ENCODE measurements around the gene GPS1. TPM values are rescaled to one million over a fixed set of nuclear protein-coding genes. Genes with fewer than 3 reads are reported as not detected.

The GPS1 gene
- total RNA-seq, 1 donor, result 93.7 TPM

DNA sequence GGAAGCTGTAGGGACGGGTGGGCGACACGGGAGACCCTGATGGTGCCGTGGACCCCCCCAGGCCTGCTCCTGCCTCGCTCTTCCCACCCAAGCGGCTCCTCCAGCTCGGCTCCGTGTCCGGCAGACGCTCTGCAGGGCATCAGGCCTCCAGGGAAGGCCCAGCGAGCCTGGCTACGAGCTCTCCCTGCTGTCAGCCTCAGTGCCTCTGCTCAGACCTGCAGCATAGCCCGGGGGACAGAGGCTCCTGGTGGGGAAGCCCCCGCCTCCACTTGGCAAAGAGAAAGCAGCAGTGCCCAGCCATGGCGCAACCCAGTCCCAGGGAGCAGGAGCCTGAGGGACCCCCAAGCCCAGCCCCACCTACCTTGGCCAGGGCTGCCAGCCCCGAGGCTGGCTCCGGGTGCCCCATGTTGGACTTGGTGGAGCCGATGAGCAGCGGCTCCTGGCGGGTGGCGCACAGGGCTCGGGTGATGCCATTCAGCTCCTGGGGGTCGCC, 40.4 kb downstream of the GPS1 start:
- H3K27me3 ChIP-seq (ENCODE audit: insufficient read depth, low read length), result no peaks in the 10 kb centered on the region
- H3K27ac ChIP-seq (ENCODE audit: low read depth, low read length), result no peak overlapping the region
- H3K4me1 ChIP-seq (ENCODE audit: insufficient read depth, low read length), result peaks cover 10% of the 10 kb centered on the region
- no peaks in the 10 kb centered on the region for H3K9me3 ChIP-seq (ENCODE audit: low read depth, low read length)
- peaks cover 33% of the 10 kb centered on the region for H3K79me2 ChIP-seq (ENCODE audit: insufficient read depth, low read length)
- H4K20me1 ChIP-seq (ENCODE audit: insufficient read depth, low read length), result peaks cover 25% of the 10 kb centered on the region
- no peak overlapping the region for H3K4me2 ChIP-seq (ENCODE audit: insufficient read depth, low read length)
- H2AFZ ChIP-seq (ENCODE audit: low read length), result no peak overlapping the region
- H3K36me3 ChIP-seq (ENCODE audit: insufficient read depth, low read length), result peaks cover 61% of the 10 kb centered on the region
- TF ChIP-seq, protein P1, sequence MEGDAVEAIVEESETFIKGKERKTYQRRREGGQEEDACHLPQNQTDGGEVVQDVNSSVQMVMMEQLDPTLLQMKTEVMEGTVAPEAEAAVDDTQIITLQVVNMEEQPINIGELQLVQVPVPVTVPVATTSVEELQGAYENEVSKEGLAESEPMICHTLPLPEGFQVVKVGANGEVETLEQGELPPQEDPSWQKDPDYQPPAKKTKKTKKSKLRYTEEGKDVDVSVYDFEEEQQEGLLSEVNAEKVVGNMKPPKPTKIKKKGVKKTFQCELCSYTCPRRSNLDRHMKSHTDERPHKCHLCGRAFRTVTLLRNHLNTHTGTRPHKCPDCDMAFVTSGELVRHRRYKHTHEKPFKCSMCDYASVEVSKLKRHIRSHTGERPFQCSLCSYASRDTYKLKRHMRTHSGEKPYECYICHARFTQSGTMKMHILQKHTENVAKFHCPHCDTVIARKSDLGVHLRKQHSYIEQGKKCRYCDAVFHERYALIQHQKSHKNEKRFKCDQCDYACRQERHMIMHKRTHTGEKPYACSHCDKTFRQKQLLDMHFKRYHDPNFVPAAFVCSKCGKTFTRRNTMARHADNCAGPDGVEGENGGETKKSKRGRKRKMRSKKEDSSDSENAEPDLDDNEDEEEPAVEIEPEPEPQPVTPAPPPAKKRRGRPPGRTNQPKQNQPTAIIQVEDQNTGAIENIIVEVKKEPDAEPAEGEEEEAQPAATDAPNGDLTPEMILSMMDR (IDR thresholded peaks at IDR 0.05; ENCODE audit: extremely low read depth, low read depth, low read length), result no peak
- no peak overlapping the region for H3K4me3 ChIP-seq (ENCODE audit: insufficient read depth, low read length)
- DNase-seq (ENCODE audit: insufficient read length, low spot score, missing footprints), result peak; percentile 85

DNA sequence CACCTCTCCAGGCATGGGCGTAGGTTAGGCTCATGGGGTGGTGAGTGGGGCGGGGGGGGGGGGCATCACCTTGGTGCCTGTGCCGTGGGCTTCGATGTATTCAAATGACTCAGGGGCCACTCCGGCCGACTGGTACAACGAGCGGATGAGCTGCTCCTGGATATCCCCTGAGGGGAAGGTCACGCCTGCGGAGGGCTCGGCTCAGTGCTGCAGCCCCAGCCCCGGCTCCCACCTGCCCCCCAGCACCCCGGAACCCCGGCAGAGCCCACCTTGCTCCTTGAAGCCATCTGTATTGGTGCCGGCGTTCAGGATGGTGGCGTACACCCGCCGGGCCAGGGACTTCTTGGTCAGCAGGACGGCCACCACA, 40.9 kb downstream of the GPS1 start:
- peak; percentile 85 for DNase-seq (ENCODE audit: insufficient read length, low spot score, missing footprints)
- H2AFZ ChIP-seq (ENCODE audit: low read length), result no peak overlapping the region
- peaks cover 57% of the 10 kb centered on the region for H3K36me3 ChIP-seq (ENCODE audit: insufficient read depth, low read length)
- peaks cover 10% of the 10 kb centered on the region for H3K4me1 ChIP-seq (ENCODE audit: insufficient read depth, low read length)
- no peaks in the 10 kb centered on the region for H3K9me3 ChIP-seq (ENCODE audit: low read depth, low read length)
- no peaks in the 10 kb centered on the region for H3K27me3 ChIP-seq (ENCODE audit: insufficient read depth, low read length)
- no peak overlapping the region for H3K27ac ChIP-seq (ENCODE audit: low read depth, low read length)
- TF ChIP-seq, protein P1 (IDR thresholded peaks at IDR 0.05; ENCODE audit: extremely low read depth, low read depth, low read length), result no peak
- H3K4me2 ChIP-seq (ENCODE audit: insufficient read depth, low read length), result no peak overlapping the region
- no peak overlapping the region for H3K4me3 ChIP-seq (ENCODE audit: insufficient read depth, low read length)
- peaks cover 25% of the 10 kb centered on the region for H4K20me1 ChIP-seq (ENCODE audit: insufficient read depth, low read length)
- peaks cover 37% of the 10 kb centered on the region for H3K79me2 ChIP-seq (ENCODE audit: insufficient read depth, low read length)

DNA sequence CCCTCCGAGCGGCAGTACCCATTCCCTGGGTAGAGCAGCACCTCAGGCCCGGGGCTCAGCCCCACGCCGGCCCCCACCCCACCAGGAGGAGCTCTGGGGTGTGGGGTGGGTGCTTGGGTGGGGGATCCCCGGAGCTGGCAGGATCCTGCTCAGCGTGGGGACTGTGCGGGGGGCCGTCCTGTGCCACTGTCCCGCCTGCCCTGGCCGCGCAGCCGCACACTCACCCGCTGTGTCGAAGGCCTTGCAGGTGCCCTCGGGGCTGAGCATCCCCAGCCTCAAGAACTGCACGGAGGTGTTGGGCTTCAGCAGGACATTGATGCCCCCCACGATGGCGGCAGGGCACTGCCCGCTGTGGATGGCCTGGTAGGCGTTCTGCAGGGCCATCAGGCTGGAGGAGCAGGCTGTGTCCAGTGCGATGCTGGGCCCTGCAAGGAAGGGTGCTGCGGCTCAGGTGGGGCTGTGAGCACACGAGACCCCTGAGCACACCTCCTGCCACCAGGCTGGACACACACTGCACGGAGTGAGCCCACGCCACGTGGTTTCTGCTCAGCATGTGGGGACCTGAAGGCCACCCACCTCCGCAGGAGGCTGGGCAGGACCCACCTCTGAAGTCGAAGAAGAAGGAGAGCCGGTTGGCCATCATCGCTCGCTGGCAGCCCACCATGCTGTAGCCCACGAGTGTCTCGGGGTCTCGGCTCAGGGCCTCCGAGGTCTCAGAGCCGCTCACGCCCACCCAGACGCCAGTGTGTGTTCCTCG, 41.5 kb downstream of the GPS1 start:
- peaks cover 37% of the 10 kb centered on the region for H3K79me2 ChIP-seq (ENCODE audit: insufficient read depth, low read length)
- H3K27ac ChIP-seq (ENCODE audit: low read depth, low read length), result no peak overlapping the region
- H4K20me1 ChIP-seq (ENCODE audit: insufficient read depth, low read length), result peaks cover 25% of the 10 kb centered on the region
- TF ChIP-seq, protein P1 (IDR thresholded peaks at IDR 0.05; ENCODE audit: extremely low read depth, low read depth, low read length), result no peak
- H3K9me3 ChIP-seq (ENCODE audit: low read depth, low read length), result no peaks in the 10 kb centered on the region
- no peak overlapping the region for H2AFZ ChIP-seq (ENCODE audit: low read length)
- peak; percentile 80 for DNase-seq (ENCODE audit: insufficient read length, low spot score, missing footprints)
- peaks cover 10% of the 10 kb centered on the region for H3K4me1 ChIP-seq (ENCODE audit: insufficient read depth, low read length)
- peaks cover 51% of the 10 kb centered on the region for H3K36me3 ChIP-seq (ENCODE audit: insufficient read depth, low read length)
- H3K27me3 ChIP-seq (ENCODE audit: insufficient read depth, low read length), result no peaks in the 10 kb centered on the region
- H3K4me2 ChIP-seq (ENCODE audit: insufficient read depth, low read length), result no peak overlapping the region
- H3K4me3 ChIP-seq (ENCODE audit: insufficient read depth, low read length), result no peak overlapping the region

DNA sequence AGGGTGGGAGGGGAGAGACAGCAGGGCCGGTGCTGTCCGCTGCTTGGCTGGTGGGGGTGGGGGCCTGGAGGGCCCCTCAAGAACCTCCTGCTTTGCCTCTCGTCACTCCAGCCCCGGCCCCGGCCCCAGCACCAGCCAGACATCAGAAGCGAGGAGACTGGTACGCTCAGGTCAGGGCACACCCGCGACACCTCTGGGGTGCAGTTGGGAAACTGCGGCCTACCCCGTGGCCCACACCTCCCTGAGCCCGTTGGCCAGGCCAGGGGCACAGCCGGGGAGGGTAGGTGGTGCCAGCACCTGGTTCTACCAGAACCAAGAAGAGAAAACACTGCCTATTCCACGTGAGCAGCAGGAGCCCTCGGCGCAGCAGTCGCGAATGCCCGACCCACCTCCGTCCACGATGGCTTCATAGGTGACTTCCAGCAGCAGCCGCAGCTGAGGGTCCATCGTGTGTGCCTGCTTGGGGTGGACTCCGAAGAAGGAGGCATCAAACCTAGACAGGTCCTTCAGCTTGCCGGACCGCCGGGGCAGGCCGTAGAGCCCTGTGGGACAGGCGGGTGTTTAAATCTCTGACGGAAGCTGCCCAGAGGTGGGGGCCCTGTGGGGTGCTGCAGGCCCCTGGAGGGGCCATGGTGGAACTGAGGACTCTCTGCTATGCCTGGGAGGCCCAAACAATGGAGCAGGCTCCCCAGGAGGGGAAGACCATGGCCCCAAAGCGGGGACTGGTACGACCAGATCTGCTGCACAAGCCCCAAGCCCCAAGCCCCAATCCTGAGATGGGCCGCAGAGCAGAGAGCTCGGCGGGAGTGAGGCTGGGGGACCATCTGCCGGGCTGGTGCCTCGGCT, 43.5 kb downstream of the GPS1 start:
- Histone ChIP-seq H3K4me1 (ENCODE audit: insufficient read depth, low read length) (peaks cover 17% of the 10 kb centered on the region), H4K20me1 (ENCODE audit: insufficient read depth, low read length) (peaks cover 25% of the 10 kb centered on the region), H3K9me3 (ENCODE audit: low read depth, low read length) (no peaks in the 10 kb centered on the region), H3K79me2 (ENCODE audit: insufficient read depth, low read length) (peaks cover 37% of the 10 kb centered on the region), H3K27me3 (ENCODE audit: insufficient read depth, low read length) (no peaks in the 10 kb centered on the region), H3K36me3 (ENCODE audit: insufficient read depth, low read length) (peaks cover 37% of the 10 kb centered on the region), H3K4me3 (ENCODE audit: insufficient read depth, low read length) (no peak overlapping the region), H3K27ac (ENCODE audit: low read depth, low read length) (no peak overlapping the region), H2AFZ (ENCODE audit: low read length) (no peak overlapping the region), H3K4me2 (ENCODE audit: insufficient read depth, low read length) (no peak overlapping the region)
- TF ChIP-seq, protein P1 (IDR thresholded peaks at IDR 0.05; ENCODE audit: extremely low read depth, low read depth, low read length), result no peak
- peak; percentile 88 for DNase-seq (ENCODE audit: insufficient read length, low spot score, missing footprints)

Data from osteoblast (primary cell).